Activated naive CD4-positive, alpha-beta T cell treated with anti-CD3 and anti-CD28 coated beads, Interleukin-2, amount 50 U/mL, for 24 hours (primary cell): ENCODE measurements around the gene CALCOCO1.

Experiments used
- H3K27ac Mint-ChIP-seq: one replicate; pipeline ENCODE4 v1.8.0; 2021; ENCODE audit warnings: mild to moderate bottlenecking, mixed read lengths
- H3K27me3 Mint-ChIP-seq: one replicate; pipeline ENCODE4 v1.8.0; 2021; ENCODE audit warnings: mixed read lengths
- H3K36me3 Mint-ChIP-seq: one replicate; pipeline ENCODE4 v1.8.0; 2021; ENCODE audit warnings: mixed read lengths
- H3K4me1 Mint-ChIP-seq: one replicate; pipeline ENCODE4 v1.8.0; 2021; ENCODE audit warnings: mixed read lengths
- H3K4me3 Mint-ChIP-seq: one replicate; pipeline ENCODE4 v1.8.0; 2021; ENCODE audit warnings: mild to moderate bottlenecking, mixed read lengths
- H3K9me3 Mint-ChIP-seq: one replicate; pipeline ENCODE4 v1.8.0; 2021; ENCODE audit warnings: mixed read lengths

Gene CALCOCO1

GRCh38 chr12:53755893-53756292 lies 28.6 kb upstream of the CALCOCO1 start:
- H3K27ac Mint-ChIP-seq = no peak overlapping the region
- no peaks in the 10 kb centered on the region for H3K36me3 Mint-ChIP-seq
- H3K9me3 Mint-ChIP-seq = no peaks in the 10 kb centered on the region
- no peaks in the 10 kb centered on the region for H3K4me1 Mint-ChIP-seq
- no peak overlapping the region for H3K4me3 Mint-ChIP-seq
- peaks cover 21% of the 10 kb centered on the region for H3K27me3 Mint-ChIP-seq

- Mint-ChIP-seq H3K4me1 (no peaks in the 10 kb centered on the region), H3K9me3 (no peaks in the 10 kb centered on the region), H3K27ac (no peak overlapping the region), H3K27me3 (peaks cover 19% of the 10 kb centered on the region), H3K36me3 (no peaks in the 10 kb centered on the region), H3K4me3 (no peak overlapping the region)
Measured at GRCh38 chr12:53755451-53755891, 28.2 kb upstream of the CALCOCO1 start.

- H3K4me1 Mint-ChIP-seq = no peaks in the 10 kb centered on the region
- no peak overlapping the region for H3K27ac Mint-ChIP-seq
- H3K27me3 Mint-ChIP-seq = peaks cover 15% of the 10 kb centered on the region
Measured at GRCh38 chr12:53754633-53755264, 27.5 kb upstream of the CALCOCO1 start.

DNA sequence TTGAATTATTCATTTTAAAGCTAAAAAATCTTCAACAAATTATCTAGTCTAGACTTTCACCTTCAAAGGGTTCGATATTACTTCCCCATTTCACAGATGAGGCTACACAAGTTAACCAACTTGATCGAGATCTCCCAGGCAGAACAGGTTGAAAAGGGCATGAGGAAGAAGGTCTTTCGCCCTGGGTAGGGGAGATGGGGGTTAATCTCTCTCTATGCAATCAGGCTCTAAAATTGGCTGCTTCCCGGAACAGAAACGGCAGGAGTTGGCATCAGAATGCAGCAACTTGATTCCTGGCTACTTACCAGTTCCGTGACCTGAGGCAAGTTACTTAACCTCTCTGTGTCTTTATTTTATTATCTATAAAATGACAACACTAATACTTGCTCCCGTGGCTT lies 26.9 kb upstream of the CALCOCO1 start:
- H3K27ac Mint-ChIP-seq = no peak overlapping the region
- H3K9me3 Mint-ChIP-seq = no peaks in the 10 kb centered on the region
- H3K36me3 Mint-ChIP-seq = no peaks in the 10 kb centered on the region
- H3K27me3 Mint-ChIP-seq = peaks cover 9% of the 10 kb centered on the region
- no peak overlapping the region for H3K4me3 Mint-ChIP-seq
- H3K4me1 Mint-ChIP-seq = no peaks in the 10 kb centered on the region

More at GRCh38 chr12:53754633-53755264, 27.5 kb upstream of the CALCOCO1 start:
- Mint-ChIP-seq H3K4me3 (no peak overlapping the region), H3K9me3 (no peaks in the 10 kb centered on the region), H3K36me3 (no peaks in the 10 kb centered on the region)

DNA sequence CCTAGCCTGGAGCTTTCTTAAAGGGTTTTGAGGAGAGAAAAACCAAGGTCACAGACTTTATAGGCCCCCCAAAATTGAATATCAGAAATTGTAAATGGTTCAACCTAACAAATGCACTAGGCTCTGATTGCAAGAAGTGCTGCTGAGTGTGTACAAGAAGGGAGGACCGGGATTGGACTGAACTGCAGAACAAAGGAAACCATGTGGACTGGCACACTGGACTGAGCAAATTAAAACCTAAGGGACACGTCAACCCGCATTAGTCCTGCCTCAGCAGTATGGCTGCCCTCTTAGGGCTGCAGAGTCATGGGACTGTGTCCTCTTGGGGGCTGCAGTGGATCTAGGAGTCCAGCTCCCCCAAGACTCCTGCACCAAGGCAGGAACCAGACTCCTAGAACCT lies 25.4 kb upstream of the CALCOCO1 start:
- Mint-ChIP-seq H3K36me3 (no peaks in the 10 kb centered on the region), H3K27me3 (no peaks in the 10 kb centered on the region), H3K4me3 (no peak overlapping the region), H3K9me3 (no peaks in the 10 kb centered on the region), H3K4me1 (no peaks in the 10 kb centered on the region), H3K27ac (no peak overlapping the region)

DNA sequence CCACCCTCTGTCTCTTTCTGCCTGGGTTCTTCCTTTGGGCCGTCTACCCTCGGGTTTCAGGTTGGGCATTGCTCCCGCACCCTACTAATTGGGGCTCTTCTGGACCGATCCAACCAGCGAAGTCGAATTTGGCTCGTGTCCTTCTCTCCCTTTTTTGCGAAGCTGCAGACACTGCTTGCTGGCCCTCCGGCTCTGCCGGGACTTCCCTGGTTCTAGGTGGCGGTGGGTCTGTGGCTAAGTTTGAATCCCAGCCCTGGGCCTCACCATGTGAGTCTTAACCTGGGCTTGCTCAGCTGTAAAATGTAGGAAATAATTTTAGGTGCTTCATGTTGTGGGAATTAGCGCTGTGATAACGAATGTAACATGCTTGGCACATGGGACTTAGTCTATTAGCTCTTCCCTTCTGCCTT lies 24.9 kb upstream of the CALCOCO1 start:
- no peaks in the 10 kb centered on the region for H3K4me1 Mint-ChIP-seq
- H3K27me3 Mint-ChIP-seq = no peaks in the 10 kb centered on the region
- H3K27ac Mint-ChIP-seq = no peak overlapping the region
- no peaks in the 10 kb centered on the region for H3K9me3 Mint-ChIP-seq
- H3K4me3 Mint-ChIP-seq = no peak overlapping the region
- no peaks in the 10 kb centered on the region for H3K36me3 Mint-ChIP-seq

GRCh38 chr12:53751336-53752191 lies 24.3 kb upstream of the CALCOCO1 start, which contains the start of gene CISTR:
Gene CISTR (minus strand): TSS chr12:53751979.
- H3K36me3 Mint-ChIP-seq = no peaks in the 10 kb centered on the region
- H3K4me1 Mint-ChIP-seq = no peaks in the 10 kb centered on the region
- peaks cover 6% of the 10 kb centered on the region for H3K27me3 Mint-ChIP-seq
- H3K4me3 Mint-ChIP-seq = no peak within 1 kb of the TSS
- no peak within 1 kb of the TSS for H3K27ac Mint-ChIP-seq
- no peaks in the 10 kb centered on the region for H3K9me3 Mint-ChIP-seq

- no peak overlapping the region for H3K4me3 Mint-ChIP-seq
- H3K4me1 Mint-ChIP-seq = no peaks in the 10 kb centered on the region
- peaks cover 7% of the 10 kb centered on the region for H3K27me3 Mint-ChIP-seq
- H3K9me3 Mint-ChIP-seq = no peaks in the 10 kb centered on the region
- no peaks in the 10 kb centered on the region for H3K36me3 Mint-ChIP-seq
- H3K27ac Mint-ChIP-seq = no peak overlapping the region
Measured at GRCh38 chr12:53750812-53751335, 23.6 kb upstream of the CALCOCO1 start.

- H3K27ac Mint-ChIP-seq = no peak overlapping the region
- no peaks in the 10 kb centered on the region for H3K9me3 Mint-ChIP-seq
- H3K4me3 Mint-ChIP-seq = no peak overlapping the region
- no peaks in the 10 kb centered on the region for H3K36me3 Mint-ChIP-seq
- no peaks in the 10 kb centered on the region for H3K4me1 Mint-ChIP-seq
- peaks cover 9% of the 10 kb centered on the region for H3K27me3 Mint-ChIP-seq
Measured at GRCh38 chr12:53749986-53750811, 22.9 kb upstream of the CALCOCO1 start.

DNA sequence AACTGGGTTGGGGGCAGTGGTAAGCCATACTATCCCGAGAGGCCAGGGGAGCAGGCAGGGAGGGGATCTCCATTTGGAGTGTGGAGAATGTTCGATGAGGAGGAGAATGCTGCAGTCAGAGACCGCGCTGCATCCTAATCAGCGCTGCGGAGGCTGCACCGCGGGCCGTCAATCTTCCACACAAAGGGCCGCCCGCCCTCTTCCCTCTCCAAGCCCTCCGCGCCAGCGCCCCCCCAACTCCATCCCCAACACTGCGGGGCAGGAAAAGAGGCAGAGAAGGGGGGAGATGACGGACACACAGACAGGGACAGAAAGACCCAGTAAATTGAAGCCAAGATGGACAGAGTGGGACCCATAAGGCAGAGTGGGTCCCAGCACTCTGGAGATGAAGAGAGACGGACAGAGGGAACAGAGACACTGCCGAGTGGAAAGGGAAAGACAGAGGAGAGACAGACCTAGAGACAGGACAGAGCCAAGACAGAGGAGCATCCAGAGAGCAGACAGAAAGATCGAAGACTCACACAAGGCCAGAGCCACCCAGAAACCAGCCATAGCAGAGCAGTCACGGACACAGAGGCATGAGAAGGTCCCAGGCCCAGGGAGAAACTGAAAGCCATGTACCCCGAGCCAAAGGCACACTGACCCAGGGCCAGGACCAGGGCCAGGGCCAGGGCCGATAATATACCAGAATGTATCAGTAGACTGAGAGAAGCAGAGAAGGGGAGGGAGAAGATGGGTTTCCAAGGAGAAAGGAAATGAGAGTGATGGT lies 21.0 kb upstream of the CALCOCO1 start:
- Mint-ChIP-seq H3K4me1 (peaks cover 6% of the 10 kb centered on the region), H3K27me3 (peaks cover 23% of the 10 kb centered on the region), H3K27ac (no peak overlapping the region), H3K9me3 (no peaks in the 10 kb centered on the region), H3K4me3 (no peak overlapping the region), H3K36me3 (no peaks in the 10 kb centered on the region)

GRCh38 chr12:53747095-53747494 lies 19.8 kb upstream of the CALCOCO1 start:
- peaks cover 6% of the 10 kb centered on the region for H3K4me1 Mint-ChIP-seq
- H3K4me3 Mint-ChIP-seq = peak overlapping the region; percentile 57
- H3K9me3 Mint-ChIP-seq = no peaks in the 10 kb centered on the region
- peaks cover 29% of the 10 kb centered on the region for H3K27me3 Mint-ChIP-seq
- H3K36me3 Mint-ChIP-seq = no peaks in the 10 kb centered on the region
- H3K27ac Mint-ChIP-seq = no peak overlapping the region

DNA sequence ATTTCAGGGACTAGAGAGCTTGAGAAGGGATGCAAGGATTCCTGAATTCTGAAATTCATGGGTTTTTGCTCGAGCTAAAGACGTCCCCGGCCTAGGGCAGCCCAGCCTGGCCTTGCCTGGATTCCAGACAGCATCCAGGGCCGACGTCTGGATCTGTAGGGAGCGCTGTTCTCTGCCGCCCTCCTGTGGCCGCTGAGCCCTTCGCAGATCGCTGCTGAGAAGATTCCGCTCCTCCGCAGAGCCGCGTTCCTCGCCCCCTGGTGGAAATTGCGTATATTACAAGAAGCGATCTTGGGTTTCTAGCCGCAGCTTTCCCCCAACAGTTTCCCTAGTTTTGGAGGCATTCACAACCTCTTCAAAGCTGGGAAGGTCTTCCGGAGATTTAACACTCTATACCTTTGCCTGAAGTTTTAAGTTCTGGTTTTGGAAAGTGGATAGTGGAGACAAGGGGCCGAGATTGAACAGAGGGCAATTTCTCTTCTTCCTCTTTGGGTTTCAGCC lies 19.4 kb upstream of the CALCOCO1 start:
- H3K4me3 Mint-ChIP-seq = peak overlapping the region; percentile 57

DNA sequence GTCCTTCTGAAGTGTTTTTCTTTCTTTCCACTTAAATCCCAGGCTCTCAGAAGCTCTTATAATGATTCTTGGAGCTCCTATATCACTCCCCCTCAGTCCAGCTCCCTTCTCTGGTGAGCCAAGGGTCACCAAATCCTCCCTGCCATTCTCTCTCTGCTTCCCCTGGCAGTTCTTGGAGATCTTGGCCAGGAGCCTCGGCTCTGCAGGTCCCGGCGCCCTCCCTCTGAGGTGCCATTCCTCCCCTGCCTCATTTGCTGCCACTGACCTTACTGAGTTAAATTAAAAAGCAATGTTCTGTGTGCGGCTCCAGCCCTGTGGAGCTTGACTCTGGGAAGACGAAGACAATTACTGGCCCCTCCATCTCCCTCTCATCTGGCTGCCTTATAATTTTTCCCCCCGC lies 17.5 kb upstream of the CALCOCO1 start:
- H3K27me3 Mint-ChIP-seq = peaks cover 29% of the 10 kb centered on the region
- no peaks in the 10 kb centered on the region for H3K9me3 Mint-ChIP-seq
- H3K27ac Mint-ChIP-seq = no peak overlapping the region
- H3K36me3 Mint-ChIP-seq = no peaks in the 10 kb centered on the region
- H3K4me1 Mint-ChIP-seq = peaks cover 6% of the 10 kb centered on the region
- no peak overlapping the region for H3K4me3 Mint-ChIP-seq

More for the DNA sequence above, 19.4 kb upstream of the CALCOCO1 start:
- peaks cover 6% of the 10 kb centered on the region for H3K4me1 Mint-ChIP-seq
- peaks cover 29% of the 10 kb centered on the region for H3K27me3 Mint-ChIP-seq
- H3K36me3 Mint-ChIP-seq = no peaks in the 10 kb centered on the region
- H3K27ac Mint-ChIP-seq = no peak overlapping the region
- no peaks in the 10 kb centered on the region for H3K9me3 Mint-ChIP-seq

DNA sequence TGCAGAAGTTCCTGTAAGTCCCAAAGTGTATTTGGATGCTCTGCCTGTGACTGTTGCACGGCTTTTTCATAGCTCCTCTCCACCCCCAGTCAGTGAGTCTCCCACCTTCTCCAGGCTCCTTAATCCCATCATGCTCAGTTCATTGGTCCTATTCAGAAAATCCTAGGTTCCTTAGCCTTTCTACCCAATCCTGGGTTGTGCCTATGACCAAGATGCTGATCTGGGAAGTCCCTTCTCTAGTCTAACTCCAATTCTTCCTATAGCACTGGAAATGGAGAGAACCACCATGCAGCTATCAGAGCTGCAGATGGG lies 16.8 kb upstream of the CALCOCO1 start:
- no peak overlapping the region for H3K4me3 Mint-ChIP-seq
- no peaks in the 10 kb centered on the region for H3K9me3 Mint-ChIP-seq
- H3K4me1 Mint-ChIP-seq = peaks cover 12% of the 10 kb centered on the region
- peaks cover 33% of the 10 kb centered on the region for H3K27me3 Mint-ChIP-seq
- no peak overlapping the region for H3K27ac Mint-ChIP-seq
- no peaks in the 10 kb centered on the region for H3K36me3 Mint-ChIP-seq
